Glutamatergic neuron (in vitro differentiated cells): Measurements from ENCODE around the gene GLRA3. TPM values are rescaled to one million over a fixed set of nuclear protein-coding genes. Genes with fewer than 3 reads are reported as not detected.
"Not testable (repeated sequence)": the region's sequence is repeated elsewhere in the genome, so short reads cannot be mapped to it uniquely, and the experiment has no call there.

Experiments used
- DNase-seq: peaks from one replicate; pipeline ENCODE4 v3.0.0; 2022
- H3K27ac Mint-ChIP-seq: one replicate; pipeline ENCODE4 v1.8.0; 2020; ENCODE audit warnings: mild to moderate bottlenecking, mixed read lengths, inconsistent platforms; ENCODE audit not compliant: unreplicated experiment
- H3K27me3 Mint-ChIP-seq: one replicate; pipeline ENCODE4 v1.8.0; 2020; ENCODE audit warnings: mild to moderate bottlenecking, moderate library complexity, mixed read lengths, inconsistent platforms; ENCODE audit not compliant: unreplicated experiment
- H3K36me3 Mint-ChIP-seq: one replicate; pipeline ENCODE4 v1.8.0; 2020; ENCODE audit warnings: mild to moderate bottlenecking, mixed read lengths, inconsistent platforms; ENCODE audit not compliant: unreplicated experiment
- H3K4me1 Mint-ChIP-seq: one replicate; pipeline ENCODE4 v1.8.0; 2020; ENCODE audit warnings: mild to moderate bottlenecking, low read depth, mixed read lengths, inconsistent platforms; ENCODE audit not compliant: unreplicated experiment
- H3K4me3 Mint-ChIP-seq: one replicate; pipeline ENCODE4 v1.8.0; 2020; ENCODE audit warnings: mild to moderate bottlenecking, mixed read lengths, inconsistent platforms; ENCODE audit not compliant: unreplicated experiment
- H3K9me3 Mint-ChIP-seq: one replicate; pipeline ENCODE4 v1.8.0; 2020; ENCODE audit warnings: mild to moderate bottlenecking, moderate library complexity, mixed read lengths, inconsistent platforms; ENCODE audit not compliant: unreplicated experiment
- total RNA-seq: library from RNA; stranded (reverse); fragmentation: NEBNext Ultra II Directional; extraction: Animal tissue kit (Norgen Biotek cat#: 25700); gene quantifications from one replicate; pipeline ENCODE4 v1.2.1, GENCODE V29; 2021; ENCODE audit not compliant: unreplicated experiment
- TF ChIP-seq, protein P1 (sequence below): fragments of 200-600 bp; sonication (generic); IDR thresholded peaks from one replicate; pipeline ENCODE4 v1.5.0; 2021; ENCODE audit not compliant: partially characterized antibody, unreplicated experiment

The GLRA3 gene
- total RNA-seq, 1 donor from 2014 or later, result not detected

DNA sequence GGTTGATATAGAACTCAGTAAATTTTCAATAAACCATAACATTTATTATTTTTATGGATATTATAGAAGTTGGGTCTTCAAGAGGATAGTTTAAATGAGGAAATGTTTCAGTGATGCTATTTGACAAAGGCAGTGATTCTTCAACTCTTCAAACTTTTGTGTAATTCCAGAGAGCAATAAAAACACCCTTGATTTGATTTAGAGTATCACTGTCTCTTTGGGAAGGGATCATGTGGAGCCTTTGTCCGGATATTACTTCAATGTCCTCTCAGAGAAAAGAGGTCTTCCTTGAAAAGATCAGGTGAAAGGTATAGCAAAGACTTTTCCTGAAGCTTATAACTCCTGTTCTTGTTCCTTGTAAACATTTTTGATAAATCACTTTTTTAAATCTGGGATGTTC is 23.3 kb downstream of the GLRA3 start:
- TF ChIP-seq, protein P1, sequence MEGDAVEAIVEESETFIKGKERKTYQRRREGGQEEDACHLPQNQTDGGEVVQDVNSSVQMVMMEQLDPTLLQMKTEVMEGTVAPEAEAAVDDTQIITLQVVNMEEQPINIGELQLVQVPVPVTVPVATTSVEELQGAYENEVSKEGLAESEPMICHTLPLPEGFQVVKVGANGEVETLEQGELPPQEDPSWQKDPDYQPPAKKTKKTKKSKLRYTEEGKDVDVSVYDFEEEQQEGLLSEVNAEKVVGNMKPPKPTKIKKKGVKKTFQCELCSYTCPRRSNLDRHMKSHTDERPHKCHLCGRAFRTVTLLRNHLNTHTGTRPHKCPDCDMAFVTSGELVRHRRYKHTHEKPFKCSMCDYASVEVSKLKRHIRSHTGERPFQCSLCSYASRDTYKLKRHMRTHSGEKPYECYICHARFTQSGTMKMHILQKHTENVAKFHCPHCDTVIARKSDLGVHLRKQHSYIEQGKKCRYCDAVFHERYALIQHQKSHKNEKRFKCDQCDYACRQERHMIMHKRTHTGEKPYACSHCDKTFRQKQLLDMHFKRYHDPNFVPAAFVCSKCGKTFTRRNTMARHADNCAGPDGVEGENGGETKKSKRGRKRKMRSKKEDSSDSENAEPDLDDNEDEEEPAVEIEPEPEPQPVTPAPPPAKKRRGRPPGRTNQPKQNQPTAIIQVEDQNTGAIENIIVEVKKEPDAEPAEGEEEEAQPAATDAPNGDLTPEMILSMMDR, result no peak
- no peaks in the 10 kb centered on the region for H3K36me3 Mint-ChIP-seq
- no peak overlapping the region for H3K4me3 Mint-ChIP-seq
- H3K27ac Mint-ChIP-seq, result no peak overlapping the region
- DNase-seq, result no peak
- H3K27me3 Mint-ChIP-seq, result no peaks in the 10 kb centered on the region
- no peaks in the 10 kb centered on the region for H3K9me3 Mint-ChIP-seq
- no peaks in the 10 kb centered on the region for H3K4me1 Mint-ChIP-seq

DNA sequence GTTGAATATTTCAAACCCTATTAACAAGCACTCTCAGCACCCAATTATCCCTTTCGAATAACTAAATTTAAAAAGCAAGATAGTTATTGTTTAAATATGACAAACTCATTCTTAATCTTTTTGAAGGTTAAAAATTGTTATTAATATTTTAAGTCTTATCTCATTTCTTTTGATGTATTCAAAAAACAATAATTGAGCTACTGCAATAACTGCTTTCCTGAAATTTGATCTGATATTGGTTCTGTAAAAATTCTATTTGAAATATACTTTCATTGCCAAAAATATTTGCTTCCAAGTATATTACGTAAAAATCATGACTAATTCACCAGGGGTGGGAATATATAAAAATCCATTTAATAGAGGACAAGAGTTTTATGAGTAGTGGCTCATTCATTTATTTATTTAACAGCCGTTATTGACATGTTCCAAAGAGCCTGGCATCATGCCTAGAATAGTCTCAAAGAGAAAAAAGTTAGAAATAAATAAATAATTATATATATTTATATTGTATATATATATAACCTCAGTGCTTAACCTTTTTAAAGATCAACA is 34.4 kb downstream of the GLRA3 start:
- Mint-ChIP-seq H3K27ac (no peak overlapping the region), H3K27me3 (no peaks in the 10 kb centered on the region), H3K4me3 (no peak overlapping the region), H3K9me3 (no peaks in the 10 kb centered on the region), H3K36me3 (no peaks in the 10 kb centered on the region), H3K4me1 (no peaks in the 10 kb centered on the region)
- TF ChIP-seq, protein P1, result no peak
- no peak for DNase-seq

DNA sequence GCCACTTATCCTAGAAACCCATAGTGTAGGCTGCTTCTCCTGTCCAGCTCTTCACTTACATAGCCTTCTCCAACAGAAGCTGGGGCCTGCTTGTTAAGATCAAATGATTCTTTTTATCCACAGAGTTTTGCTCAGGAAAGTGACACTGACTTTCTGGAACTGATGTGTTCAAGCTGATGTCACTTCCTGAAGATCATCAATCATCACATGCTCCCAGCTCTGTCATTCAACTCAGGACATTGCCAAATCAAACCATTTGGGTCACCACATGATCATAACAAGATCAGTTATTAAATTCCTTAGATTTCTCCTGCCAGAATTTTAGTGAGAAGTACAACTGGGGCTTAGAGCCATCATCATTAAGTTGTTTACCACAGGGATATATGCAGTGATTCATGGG is 39.4 kb downstream of the GLRA3 start:
- Mint-ChIP-seq H3K4me3 (no peak overlapping the region), H3K36me3 (no peaks in the 10 kb centered on the region), H3K9me3 (no peaks in the 10 kb centered on the region), H3K27me3 (no peaks in the 10 kb centered on the region), H3K27ac (no peak overlapping the region), H3K4me1 (no peaks in the 10 kb centered on the region)
- TF ChIP-seq, protein P1, result no peak
- no peak for DNase-seq

GRCh38 chr4:174778274-174778986 is 50.6 kb downstream of the GLRA3 start:
- DNase-seq, H3K9me3 Mint-ChIP-seq, H3K4me1 Mint-ChIP-seq, H3K27ac Mint-ChIP-seq, H3K36me3 Mint-ChIP-seq, H3K27me3 Mint-ChIP-seq, H3K4me3 Mint-ChIP-seq: not testable (repeated sequence)

GRCh38 chr4:174775366-174775765 is 53.7 kb downstream of the GLRA3 start:
- H3K27me3 Mint-ChIP-seq, result no peaks in the 10 kb centered on the region

More at GRCh38 chr4:174775366-174775765, 53.7 kb downstream of the GLRA3 start:
- H3K4me1 Mint-ChIP-seq, result peaks cover 3% of the 10 kb centered on the region
- H3K27ac Mint-ChIP-seq, result no peak overlapping the region
- no peaks in the 10 kb centered on the region for H3K36me3 Mint-ChIP-seq
- peaks cover 3% of the 10 kb centered on the region for H3K9me3 Mint-ChIP-seq
- no peak for DNase-seq
- TF ChIP-seq, protein P1, result no peak
- no peak overlapping the region for H3K4me3 Mint-ChIP-seq
